ENCODE measurements around the gene DNAH9. TPM values are rescaled to one million over a fixed set of nuclear protein-coding genes. Genes with fewer than 3 reads are reported as not detected.

Gene DNAH9
- polyA plus RNA-seq, 1 donor (not counting 4 experiments of a cell fraction or from before 2014, with no cell fraction given) = 0.42 TPM

- Histone ChIP-seq H3K36me3 (ENCODE audit: control insufficient read depth in 2 of 2, extremely low read depth in 1 of 2, insufficient read depth in 2 of 2, low read length in 2 of 2) (no peaks in the 10 kb centered on the region), H3K27me3 (ENCODE audit: control insufficient read depth, extremely low read depth, insufficient read depth, low read length) (no peaks in the 10 kb centered on the region), H3K9ac (ENCODE audit: control insufficient read depth, extremely low read depth, insufficient read depth, low read length) (no peak overlapping the region), H3K27ac (ENCODE audit: control insufficient read depth, insufficient read depth, low read length) (no peak overlapping the region), H3K4me2 (ENCODE audit: control insufficient read depth, extremely low read depth, insufficient read depth, low read depth, low read length) (no peak overlapping the region), H3K4me3 (ENCODE audit: control insufficient read depth in 2 of 3, extremely low read depth in 1 of 3, insufficient read depth in 2 of 3, low read depth in 1 of 3, low read length in 3 of 3) (no peak overlapping the region), H3K4me1 (ENCODE audit: control insufficient read depth, extremely low read depth, insufficient read depth, low read length) (no peaks in the 10 kb centered on the region), H3K9me3 (ENCODE audit: control insufficient read depth, low read depth, low read length) (no peaks in the 10 kb centered on the region), H3K9me1 (ENCODE audit: control insufficient read depth, extremely low read depth, insufficient read depth, low read length) (no peaks in the 10 kb centered on the region), H2AFZ (ENCODE audit: control insufficient read depth, low read length) (no peak overlapping the region), H3K79me2 (ENCODE audit: control insufficient read depth, insufficient read depth, low read length) (no peaks in the 10 kb centered on the region), H4K20me1 (ENCODE audit: control insufficient read depth, extremely low read depth, insufficient read depth, low read length) (no peaks in the 10 kb centered on the region)
- FAIRE-seq (no peak), DNase-seq (ENCODE audit: low read depth, low spot score) (no peak)
- dilution Hi-C loops (cut with MboI; ENCODE audit: extremely low pct_ligation_motif_present, low sequenced_read_pairs) = no loop called here
- TF ChIP-seq, protein P1, sequence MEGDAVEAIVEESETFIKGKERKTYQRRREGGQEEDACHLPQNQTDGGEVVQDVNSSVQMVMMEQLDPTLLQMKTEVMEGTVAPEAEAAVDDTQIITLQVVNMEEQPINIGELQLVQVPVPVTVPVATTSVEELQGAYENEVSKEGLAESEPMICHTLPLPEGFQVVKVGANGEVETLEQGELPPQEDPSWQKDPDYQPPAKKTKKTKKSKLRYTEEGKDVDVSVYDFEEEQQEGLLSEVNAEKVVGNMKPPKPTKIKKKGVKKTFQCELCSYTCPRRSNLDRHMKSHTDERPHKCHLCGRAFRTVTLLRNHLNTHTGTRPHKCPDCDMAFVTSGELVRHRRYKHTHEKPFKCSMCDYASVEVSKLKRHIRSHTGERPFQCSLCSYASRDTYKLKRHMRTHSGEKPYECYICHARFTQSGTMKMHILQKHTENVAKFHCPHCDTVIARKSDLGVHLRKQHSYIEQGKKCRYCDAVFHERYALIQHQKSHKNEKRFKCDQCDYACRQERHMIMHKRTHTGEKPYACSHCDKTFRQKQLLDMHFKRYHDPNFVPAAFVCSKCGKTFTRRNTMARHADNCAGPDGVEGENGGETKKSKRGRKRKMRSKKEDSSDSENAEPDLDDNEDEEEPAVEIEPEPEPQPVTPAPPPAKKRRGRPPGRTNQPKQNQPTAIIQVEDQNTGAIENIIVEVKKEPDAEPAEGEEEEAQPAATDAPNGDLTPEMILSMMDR (optimal IDR thresholded peaks at IDR 0.05 in 1 of 3, IDR thresholded peaks at IDR 0.05 in 1 of 3, conservative IDR thresholded peaks at IDR 0.05 in 1 of 3; ENCODE audit: extremely low read depth in 1 of 3, insufficient read depth in 2 of 3, low read length in 3 of 3) = no peak
- no peak for TF ChIP-seq EZH2 (IDR thresholded peaks at IDR 0.05; ENCODE audit: low read length)
Observed at GRCh38 chr17:11643851-11644250, 45.6 kb downstream of the DNAH9 start.

DNA sequence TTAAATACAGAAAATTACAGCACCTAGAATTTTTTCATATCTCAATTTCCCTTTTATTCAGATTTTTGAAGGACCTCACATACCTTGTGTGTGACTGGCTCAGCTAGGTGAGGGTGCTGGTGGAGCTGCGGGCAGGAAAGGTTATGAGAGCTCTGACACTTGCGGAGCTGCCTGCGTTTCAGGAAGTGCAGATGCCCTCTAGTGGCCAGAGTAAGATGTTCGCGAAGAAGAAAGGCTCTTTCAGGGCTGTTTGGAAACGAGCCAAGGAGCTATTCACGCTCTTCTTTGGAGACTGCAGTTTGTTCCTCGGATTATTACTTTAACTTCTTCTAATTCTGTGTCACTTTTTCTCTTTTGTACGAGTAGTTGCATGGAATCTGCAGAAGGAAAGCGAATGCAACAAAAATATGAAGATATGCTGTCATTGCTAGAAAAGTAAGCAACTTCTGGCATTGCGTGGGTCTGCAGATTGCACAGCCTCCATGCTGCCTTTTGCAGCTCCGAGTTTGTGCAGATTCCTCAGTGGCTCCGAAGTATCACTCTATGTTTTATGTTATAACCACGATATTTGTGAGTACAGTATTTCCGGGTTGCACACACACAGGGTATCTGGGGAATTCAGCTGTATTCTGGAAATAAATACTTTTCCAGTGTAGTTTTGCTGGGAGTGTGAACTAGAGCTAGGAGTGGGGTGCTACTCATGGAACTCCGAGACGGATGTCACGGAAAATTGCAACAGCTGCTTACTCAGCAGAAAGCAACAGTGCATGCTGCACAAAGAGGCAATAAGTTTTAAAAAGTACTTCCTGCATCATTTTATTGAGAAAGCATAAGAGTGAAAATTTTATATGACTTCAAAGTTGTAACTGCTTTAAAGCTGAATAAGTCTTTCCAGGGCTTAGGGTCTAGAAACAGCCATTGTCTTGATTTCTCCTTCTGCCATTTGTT, 46.3 kb downstream of the DNAH9 start:
- dilution Hi-C loops (cut with MboI; ENCODE audit: extremely low pct_ligation_motif_present, low sequenced_read_pairs) = no loop called here
- no peak overlapping the region for H3K27ac ChIP-seq (ENCODE audit: control insufficient read depth, insufficient read depth, low read length)
- H3K9ac ChIP-seq (ENCODE audit: control insufficient read depth, extremely low read depth, insufficient read depth, low read length) = no peak overlapping the region
- no peaks in the 10 kb centered on the region for H3K79me2 ChIP-seq (ENCODE audit: control insufficient read depth, insufficient read depth, low read length)
- H3K4me3 ChIP-seq (ENCODE audit: control insufficient read depth in 2 of 3, extremely low read depth in 1 of 3, insufficient read depth in 2 of 3, low read depth in 1 of 3, low read length in 3 of 3) = no peak overlapping the region
- H3K9me1 ChIP-seq (ENCODE audit: control insufficient read depth, extremely low read depth, insufficient read depth, low read length) = no peaks in the 10 kb centered on the region
- H3K4me2 ChIP-seq (ENCODE audit: control insufficient read depth, extremely low read depth, insufficient read depth, low read depth, low read length) = no peak overlapping the region
- FAIRE-seq (peak; percentile 77), DNase-seq (ENCODE audit: low read depth, low spot score) (peak; percentile 40)
- no peaks in the 10 kb centered on the region for H4K20me1 ChIP-seq (ENCODE audit: control insufficient read depth, extremely low read depth, insufficient read depth, low read length)
- H2AFZ ChIP-seq (ENCODE audit: control insufficient read depth, low read length) = no peak overlapping the region
- H3K9me3 ChIP-seq (ENCODE audit: control insufficient read depth, low read depth, low read length) = no peaks in the 10 kb centered on the region
- no peaks in the 10 kb centered on the region for H3K36me3 ChIP-seq (ENCODE audit: control insufficient read depth in 2 of 2, extremely low read depth in 1 of 2, insufficient read depth in 2 of 2, low read length in 2 of 2)
- no peaks in the 10 kb centered on the region for H3K27me3 ChIP-seq (ENCODE audit: control insufficient read depth, extremely low read depth, insufficient read depth, low read length)
- no peak for TF ChIP-seq EZH2 (IDR thresholded peaks at IDR 0.05; ENCODE audit: low read length)
- TF ChIP-seq, protein P1 (optimal IDR thresholded peaks at IDR 0.05 in 1 of 3, IDR thresholded peaks at IDR 0.05 in 1 of 3, conservative IDR thresholded peaks at IDR 0.05 in 1 of 3; ENCODE audit: extremely low read depth in 1 of 3, insufficient read depth in 2 of 3, low read length in 3 of 3) = peak; percentile 81 to 90 (median 83)
- H3K4me1 ChIP-seq (ENCODE audit: control insufficient read depth, extremely low read depth, insufficient read depth, low read length) = no peaks in the 10 kb centered on the region
